ENCODE data around the gene TRMT61A.

The TRMT61A gene

DNA sequence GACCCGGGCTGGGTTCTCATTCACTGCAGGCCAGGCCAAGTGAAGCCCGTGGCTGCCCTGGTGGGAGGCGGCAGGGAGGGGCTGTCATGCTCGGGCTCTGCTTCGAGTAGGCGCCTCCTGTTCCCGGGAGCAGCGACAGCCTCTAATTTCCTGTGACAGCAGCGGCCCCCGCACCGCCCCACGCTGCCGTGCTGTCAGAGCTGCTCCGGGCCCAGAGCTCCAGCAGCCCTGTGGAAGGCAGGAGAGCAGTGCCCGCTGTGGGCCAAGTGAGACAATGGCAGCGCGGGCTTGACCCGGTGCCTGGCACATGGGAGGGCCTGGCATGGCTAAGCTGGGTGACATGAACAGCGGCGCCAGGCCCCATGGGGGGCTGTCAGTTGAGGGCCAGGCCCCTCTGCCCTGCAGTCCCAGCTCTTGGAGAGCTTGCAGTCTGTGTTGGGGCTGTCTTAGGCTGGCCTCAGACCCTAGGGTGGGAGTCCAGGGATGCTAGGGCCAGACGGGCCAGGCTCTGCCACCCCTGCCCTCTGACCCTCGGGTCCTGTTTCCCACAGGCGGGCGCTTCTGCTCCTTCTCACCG, 5.1 kb downstream of the TRMT61A start:
- in situ Hi-C loops (cut with MboI; ENCODE audit: low sequenced_read_pairs): no loop called here

DNA sequence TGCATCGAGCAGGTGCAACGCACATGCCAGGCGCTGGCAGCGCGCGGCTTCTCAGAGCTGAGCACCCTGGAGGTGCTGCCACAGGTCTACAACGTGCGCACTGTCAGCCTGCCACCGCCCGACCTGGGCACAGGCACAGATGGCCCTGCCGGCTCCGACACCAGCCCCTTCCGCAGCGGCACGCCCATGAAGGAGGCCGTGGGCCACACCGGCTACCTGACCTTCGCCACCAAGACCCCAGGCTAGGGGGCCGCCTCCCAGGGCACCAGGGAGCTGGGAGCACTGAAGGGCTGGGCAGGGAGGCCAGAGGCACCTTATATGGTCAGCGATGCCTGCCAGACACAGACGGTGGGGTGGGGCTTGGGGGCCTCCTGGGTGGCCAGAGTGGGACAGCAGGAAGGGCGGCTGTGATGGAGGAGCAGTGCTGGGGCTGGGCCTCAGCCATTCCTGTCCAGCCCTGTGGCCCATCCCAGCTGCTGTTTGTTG, 5.6 kb downstream of the TRMT61A start:
- in situ Hi-C loops (cut with MboI; ENCODE audit: low sequenced_read_pairs): no loop called here

DNA sequence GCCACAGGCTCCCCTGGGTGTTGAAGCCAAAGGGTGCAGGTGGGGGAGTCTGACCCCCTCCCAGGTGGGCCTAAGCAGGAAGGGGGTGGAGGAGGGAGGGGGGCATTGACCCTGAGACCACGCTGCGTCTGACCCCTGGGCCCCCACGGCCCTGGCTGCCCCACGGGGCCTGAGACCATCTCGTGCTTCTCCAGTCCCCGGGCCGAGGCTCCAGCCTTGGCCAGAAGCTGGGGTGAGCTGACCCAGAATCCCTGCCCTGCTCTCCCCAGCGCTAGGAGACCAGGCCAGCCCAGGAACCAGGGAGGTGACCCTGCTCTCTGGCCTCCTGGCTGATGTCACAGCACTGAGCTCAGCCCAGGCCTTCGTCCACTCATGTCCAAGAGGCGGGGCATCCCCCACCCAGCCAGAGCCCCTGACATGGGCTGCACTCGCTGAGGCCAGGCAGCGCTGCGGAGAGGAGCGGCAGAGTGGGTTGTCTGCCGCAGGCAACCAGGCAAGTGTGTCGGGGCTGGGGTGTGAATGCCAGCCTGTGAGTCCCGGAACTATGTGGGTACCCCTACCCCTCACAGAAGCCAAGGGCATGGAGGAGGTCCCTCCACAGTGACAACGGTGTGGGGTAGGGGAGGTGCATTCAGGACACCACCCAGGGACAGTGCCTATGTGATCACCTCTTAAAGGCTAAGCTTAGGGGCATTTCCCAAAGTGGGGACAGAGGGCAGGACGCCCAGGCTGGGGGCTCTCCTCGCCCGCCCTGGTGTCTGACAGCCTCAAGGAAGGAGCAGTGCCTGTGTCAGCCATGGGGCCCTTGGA, 6.3 kb downstream of the TRMT61A start:
- in situ Hi-C loops (cut with MboI; ENCODE audit: low sequenced_read_pairs): no loop called here

DNA sequence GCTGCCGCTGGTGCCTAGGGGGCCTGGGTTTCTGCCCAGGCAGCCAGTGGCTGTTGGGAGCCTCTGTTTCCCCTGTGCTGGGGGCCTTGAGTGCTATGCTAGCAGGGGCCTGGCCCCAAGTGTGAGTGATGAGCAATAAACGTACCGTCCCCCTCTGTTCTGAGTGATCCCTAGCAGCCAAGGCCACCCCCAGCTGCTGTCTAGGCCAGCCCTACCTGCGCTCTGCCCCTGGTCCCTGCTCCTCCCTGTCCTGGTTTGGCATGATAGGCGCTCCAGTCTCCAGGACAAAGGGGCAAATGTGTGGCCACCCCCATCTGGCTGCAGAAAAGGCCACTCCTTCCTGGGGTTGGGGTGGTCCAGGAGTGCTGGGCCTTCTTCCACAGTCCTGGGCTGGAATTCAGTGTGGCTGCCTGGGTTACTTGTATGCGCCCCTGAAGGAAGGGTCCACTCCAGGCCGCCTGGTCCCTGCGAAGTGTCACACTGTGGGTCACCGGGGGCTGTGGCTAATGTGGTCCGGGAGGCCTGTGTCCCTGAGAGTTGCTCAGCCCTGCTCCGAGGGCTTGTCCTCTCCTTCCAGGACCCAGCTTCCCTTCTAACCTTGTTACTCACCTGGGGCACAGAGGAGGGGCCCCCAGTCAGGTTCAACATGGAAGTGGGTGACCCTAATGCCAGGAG, 7.0 kb downstream of the TRMT61A start:
- in situ Hi-C loops (cut with MboI; ENCODE audit: low sequenced_read_pairs): no loop called here

DNA sequence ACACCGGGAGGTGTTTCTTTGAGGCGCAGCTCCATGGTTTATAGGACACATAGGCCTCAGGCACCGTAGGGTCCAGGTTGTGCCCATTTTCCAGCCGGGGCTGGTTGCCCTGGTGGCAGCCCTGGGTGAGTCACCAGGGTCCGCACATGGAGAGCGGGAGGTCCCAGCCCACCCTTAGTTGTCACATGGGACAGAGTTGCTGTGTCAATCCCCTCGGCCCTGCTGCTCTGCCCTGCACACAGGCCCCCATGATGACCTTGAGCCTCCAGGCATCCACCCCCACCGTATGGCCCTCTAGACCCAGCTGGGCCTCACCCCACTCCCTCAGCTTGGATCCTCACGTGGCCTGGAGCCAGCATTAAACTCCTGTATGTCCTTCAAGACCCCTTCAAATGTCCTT, 7.7 kb downstream of the TRMT61A start:
- in situ Hi-C loops (cut with MboI; ENCODE audit: low sequenced_read_pairs): no loop called here

DNA sequence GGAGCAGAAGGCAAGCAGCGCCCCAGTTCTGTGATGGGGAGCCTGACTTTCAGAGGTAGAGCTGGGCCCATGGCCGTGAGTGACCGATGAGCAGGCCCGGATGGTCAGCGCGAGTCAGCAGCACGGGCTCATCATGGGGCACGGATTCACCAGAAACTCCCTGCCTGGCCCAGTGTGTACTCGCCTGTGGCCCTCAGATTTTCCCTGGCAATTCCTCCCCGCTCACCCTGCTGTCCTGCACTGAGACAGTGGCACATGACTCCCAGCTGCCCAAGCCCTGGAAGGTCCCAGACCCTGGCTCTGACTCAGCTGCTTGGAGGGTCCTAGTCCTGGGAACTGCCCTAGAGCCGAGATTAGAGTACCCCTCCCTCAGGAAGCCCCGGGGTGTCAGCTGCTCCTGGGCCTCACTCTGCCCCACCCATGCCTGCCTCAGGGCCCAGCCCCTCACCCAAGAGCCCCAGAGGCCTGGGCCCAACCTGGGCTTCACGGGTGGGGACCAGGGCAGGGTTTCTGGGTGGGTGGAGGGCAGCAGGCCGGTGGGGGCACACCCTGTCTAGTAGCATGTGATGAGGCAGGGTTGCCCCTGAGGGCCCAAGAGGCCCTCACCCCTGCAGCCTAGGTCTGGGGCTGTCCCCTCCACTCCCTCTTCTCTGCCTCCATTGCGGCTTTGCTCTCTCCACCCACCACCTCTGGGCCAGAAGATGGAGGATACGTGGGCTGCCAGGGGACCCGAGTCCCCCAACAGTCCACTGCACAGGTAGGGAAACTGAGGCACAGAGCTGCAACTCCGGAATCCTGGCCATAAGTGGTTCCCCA, 8.4 kb downstream of the TRMT61A start:
- in situ Hi-C loops (cut with MboI; ENCODE audit: low sequenced_read_pairs): no loop called here

DNA sequence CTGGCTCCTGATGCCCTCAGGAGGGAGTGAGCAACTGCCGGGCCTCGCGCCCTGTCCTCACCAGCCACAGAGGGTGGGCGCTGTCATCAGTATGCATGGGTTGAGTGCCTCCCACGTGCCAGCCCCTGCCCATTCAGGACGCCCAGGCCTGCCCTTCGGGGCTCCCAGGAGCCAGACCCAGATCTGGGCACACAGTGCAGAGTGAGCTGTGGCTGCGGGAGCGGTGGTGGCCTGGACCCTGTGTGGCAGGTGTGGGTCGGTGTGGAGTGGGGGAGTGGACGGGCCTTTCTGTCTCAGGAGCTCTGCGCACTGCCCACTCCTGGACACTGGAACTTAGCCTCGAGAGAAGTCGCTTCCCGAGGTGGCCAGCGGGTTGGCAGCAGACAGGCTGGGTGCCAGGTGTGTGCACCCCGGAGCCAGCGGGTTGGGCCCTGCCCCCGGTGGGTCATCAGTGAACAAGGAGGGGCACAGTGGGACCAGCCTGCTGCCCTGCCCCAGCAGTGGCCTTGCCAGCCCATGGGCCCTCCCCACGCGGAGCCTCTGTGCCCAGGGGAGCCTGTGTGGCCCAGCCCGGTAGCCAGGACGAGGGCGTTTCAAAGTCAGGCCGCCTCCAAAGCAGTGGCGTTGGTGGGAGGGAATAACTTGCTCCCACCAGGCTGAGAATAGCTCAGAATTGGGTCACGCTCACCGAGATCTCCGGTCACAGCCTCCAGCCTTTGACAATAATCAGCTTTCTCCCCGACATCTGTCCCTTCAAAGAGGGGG, 9.5 kb downstream of the TRMT61A start:
- in situ Hi-C loops (cut with MboI; ENCODE audit: low sequenced_read_pairs): no loop called here

DNA sequence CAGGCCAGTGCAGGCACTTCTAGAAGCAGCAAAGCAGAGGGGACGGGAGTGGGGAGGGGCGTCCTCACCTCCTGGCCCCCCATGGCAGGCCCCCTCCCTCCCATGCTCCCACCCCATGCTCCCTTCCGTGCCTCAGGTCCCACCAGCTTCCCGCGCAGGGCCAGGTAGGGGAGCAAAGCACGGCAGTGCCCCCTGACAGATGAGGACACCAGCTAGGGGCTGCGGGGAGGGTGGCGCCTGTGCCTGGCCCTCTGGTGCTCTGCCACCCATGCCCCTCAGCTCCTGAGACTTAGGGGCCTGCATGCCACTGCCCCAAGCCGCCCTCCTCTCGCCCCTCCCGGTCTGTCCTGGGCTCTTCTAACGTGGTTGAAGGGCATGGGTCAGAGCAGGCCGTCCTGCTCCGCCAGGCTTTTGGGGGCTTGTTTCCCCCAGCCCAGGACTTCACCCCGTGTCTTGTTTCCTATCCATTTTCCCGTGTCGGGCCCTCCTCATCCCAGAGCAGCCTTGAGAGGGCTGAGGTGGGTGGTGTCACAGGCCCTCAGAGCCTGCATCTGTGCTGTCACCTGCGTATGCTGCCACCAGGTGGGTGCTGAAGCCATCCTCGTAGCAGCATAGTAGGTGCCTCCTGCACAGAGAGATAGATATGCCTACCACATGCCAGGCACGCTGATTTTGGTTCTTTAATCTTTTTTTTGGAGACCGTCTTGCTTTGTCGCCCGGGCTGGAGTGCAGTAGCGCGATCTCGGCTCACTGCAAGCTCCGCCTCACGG, 10.2 kb downstream of the TRMT61A start:
- in situ Hi-C loops (cut with MboI; ENCODE audit: low sequenced_read_pairs): no loop called here

DNA sequence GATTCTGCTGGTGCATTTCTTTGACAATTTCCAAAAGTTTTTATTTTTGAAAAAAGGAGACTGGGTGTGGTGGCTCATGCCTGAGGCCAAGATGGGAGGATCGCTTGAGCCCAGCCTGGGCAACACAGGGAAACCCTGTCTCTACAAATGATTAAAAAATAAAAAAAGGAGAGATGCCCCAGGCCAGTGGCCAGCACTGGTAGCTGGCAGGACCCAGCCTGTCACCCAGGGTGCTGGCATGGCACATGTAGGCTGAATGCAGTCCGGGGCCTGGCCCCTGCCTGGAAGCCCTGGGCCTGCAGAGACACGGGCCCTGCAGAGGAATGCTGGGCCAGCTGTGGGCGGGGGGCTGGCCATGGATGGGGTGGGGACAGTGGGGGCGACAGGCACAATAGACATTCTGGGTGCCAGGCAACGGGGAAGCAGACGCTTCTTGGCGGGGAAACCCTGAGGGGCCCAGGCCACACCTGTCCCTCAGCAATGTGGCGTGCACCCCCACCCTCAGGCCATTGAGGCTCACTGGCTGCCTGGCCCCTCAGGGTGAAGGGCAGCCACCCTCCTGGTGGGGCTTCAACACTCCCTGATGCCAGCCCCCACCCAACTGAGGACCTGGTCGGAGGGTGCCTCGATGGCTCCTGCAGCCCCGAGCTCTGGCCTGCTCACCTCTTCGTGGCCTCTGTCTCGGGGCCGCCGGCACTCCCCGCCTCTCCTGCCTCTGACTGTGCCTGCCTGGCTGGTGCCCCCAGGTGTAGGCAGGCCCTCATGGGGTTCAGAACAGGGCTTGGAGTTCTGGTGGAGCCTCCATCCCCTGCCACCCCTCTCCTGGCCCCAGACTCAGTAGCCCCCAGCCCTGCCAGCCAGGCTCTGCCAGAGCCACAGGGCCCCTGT, 12.1 kb downstream of the TRMT61A start:
- in situ Hi-C loops (cut with MboI; ENCODE audit: low sequenced_read_pairs): no loop called here

DNA sequence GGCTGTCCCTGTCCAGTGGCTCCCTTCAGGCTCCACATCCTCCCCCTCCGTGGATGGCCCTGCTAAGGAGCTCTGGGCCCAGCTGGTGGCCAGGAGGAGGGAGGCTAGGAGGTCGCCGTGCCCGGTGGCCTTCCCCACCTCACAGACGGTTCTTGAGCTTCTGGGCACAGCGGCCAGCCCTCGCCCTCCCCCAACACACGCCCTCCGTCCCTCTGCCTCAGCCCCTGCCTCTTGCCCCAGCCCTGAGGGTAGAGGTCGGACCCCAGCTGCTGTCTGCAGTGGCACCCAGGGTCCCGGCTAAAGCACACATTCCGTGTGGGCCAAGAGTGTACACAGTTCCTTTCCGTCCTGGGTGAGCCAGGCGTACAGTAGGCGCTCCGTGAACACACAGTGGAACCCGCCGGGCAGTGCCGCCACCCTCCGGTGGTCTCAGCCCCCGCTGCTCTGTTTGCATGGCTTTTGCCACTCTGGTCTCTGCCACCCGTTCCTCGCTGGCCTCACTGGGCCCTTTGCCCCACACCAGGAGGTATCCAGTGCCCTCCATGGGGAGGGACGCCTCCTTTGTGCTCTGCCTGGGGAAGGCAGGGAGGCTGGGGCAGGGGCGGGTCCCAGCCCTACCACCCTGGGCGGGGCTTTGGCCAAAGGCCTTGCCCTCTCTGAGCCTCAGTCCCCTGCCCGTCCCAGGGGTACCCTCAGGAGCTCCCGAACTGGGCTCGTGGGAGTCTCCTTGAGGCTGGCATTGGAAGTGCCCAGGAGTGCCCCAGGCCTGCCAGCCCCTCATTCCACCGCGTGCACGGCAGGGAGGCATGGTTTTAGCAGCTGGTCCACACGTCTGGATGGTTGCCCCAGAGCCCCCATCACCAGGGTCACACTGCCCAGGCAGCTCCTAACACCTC, 13.0 kb downstream of the TRMT61A start:
- in situ Hi-C loops (cut with MboI; ENCODE audit: low sequenced_read_pairs): no loop called here

DNA sequence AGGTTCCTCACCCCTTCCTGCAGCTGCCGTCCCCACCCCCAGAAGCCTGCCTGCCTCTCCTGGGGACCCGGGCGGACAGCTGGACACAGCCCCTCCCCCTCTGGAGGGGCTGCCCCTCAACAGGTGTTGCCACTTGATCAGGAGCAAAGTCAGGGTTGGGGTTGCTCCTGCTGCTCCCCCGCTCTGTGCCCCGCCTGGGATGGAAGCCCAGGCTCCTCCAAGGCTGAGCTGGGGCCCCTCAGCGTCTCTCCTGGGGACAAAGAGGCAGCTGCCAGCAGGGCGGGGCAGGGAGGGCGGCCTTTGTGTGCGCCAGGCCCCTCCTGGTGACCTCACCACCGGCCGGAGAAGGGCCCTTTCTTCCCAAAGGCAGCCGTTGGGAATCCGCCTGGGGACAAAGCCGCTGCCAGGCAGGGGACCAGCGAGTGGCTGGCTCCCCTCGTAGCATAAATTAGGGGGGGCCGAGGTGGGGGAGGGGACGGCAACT, 13.7 kb downstream of the TRMT61A start:
- in situ Hi-C loops (cut with MboI; ENCODE audit: low sequenced_read_pairs): no loop called here

DNA sequence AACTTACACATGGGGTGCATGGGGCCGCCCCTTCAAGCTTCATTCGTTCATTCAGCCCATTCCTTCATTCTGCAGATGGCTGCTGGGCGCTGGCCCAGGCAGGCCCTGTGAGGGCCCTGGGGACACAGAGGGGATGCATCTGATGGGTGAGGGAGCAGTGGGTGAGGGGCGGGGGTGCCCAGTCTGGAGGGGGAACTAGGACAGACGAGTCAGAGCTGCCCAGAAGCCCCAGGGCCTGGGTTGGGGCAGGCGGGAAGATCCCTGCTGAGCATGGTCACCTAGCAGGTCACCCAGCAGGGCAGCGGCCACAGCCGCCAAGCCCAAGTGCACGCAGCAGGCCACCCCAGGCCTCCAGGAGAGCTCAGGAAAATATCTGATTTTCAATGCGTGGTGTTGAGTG, 14.1 kb downstream of the TRMT61A start:
- in situ Hi-C loops (cut with MboI; ENCODE audit: low sequenced_read_pairs): no loop called here

DNA sequence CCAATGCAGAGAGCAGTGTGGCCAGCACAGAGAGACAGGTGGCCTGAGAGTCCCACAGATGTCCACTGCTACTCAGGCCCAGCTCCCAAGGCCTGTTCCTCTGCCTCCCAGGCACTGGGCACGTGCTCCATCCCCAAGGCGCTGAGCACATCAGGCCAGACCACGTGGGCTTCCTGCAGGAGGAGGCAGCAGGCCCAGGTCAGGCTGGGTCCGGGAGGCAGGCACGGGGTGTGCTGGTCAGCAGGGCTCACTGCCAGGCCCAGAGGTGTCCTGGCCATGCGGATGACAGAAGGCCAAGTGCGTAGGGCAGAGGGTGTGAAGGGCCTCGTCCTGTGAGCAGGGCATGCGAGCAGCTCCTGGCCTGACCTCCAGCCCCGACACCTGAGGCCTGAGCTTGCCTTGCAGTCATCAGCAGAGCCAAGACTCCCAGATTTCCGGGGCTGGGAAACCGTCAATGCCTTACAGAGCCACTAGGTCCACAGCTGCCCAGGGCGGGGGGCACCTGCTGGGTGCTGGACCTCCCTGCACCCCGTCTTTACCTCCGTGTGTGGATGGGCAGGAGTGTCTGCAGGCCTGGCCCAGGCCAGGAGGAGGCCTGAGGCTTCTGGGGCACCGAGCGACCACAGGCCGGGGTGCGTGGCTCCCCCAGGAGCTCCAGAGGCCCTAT, 14.9 kb downstream of the TRMT61A start:
- in situ Hi-C loops (cut with MboI; ENCODE audit: low sequenced_read_pairs): no loop called here

DNA sequence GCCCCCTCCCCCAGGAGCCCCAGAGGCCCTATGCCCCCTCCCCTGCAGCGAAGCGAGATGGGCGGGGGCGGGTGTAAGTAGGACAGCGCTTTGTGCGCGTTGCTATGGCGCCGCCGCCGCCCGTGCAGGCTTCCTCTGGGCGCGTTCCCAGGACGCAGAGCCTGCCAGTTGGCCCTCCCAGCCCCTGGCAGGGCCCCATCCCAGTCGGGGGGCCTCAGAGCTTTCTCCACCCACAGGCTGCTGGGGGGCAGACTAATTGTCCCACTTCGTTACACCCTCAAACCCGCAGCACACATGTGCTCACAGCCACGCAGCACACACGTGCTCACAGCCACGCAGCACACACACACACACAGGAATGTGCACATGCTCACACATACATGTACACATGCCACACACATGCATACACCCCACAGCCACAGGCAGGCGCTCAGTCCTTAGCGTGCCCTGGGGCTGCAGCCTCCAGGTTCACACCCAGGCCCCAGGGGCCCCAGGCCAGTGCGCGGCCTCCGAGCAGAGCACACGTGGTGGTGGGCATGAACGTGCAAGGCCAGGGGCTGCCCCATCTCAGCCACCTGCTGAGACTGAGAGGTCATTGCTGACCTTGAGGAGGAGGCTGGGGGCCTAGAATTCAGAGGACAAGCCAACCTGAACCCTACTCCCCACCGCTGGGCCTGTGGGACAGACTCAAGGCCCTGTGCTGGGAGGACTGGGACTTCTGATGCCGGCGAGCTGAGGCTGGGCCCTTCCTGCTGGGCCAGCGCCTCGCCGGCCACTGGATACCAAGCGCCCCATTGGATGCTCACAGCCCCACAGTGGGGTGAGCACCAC, 15.6 kb downstream of the TRMT61A start:
- in situ Hi-C loops (cut with MboI; ENCODE audit: low sequenced_read_pairs): no loop called here

DNA sequence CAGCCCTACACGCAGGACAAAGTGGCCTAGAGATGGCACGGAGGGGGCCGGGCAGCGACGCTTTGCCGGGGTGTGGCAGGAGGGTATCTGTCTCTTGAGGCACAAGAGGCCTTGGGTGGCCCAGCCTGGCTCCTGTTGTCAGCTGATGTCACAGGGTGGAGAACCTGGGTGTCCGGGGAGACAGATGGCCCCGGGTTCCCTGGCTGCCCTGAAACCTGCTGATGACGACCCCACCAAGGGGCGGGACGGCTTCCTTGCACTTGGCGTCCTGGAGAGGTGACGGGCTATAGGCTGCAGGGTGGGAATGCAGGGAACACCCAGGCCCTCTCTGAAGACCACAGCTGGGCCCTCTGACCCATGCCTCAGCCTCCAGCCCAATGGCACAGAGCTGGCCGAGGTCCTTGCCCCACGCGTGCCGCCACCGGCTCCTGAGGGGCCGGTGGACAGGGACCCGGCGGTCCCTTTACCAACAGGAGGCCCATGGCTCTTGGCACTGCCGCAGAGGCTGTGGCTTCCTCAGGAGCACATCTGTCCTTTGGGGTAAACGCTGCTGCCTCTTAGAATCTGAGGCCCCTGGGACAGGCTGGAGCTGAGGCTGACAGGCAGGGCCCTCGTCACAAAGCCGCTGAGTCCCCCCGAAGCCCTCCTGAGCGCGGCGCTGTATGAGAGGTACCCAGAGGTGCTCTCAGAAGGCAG, 16.4 kb downstream of the TRMT61A start:
- in situ Hi-C loops (cut with MboI; ENCODE audit: low sequenced_read_pairs): no loop called here
